Spleen (tissue), 11 donors: ENCODE results near the gene DDX4. TPM values are rescaled to one million over a fixed set of nuclear protein-coding genes. Genes with fewer than 3 reads are reported as not detected.
"Not testable (repeated sequence)": the region's sequence is repeated elsewhere in the genome, so short reads cannot be mapped to it uniquely, and the experiment has no call there.

Source experiments
- DNase-seq: peaks from one replicate; pipeline ENCODE4 v3.0.0-alpha.2; 2020
- H3K27ac ChIP-seq, 8 donors: fragments of 200-600 bp; sonication (generic) in 7 of 8; 1 replicate in 4 of 8; 2 replicates in 4 of 8; pipeline versions ENCODE4 v1.5.0 to v1.8.0; 2016 to 2021; ENCODE audit warnings: inconsistent platforms in 4 of 8, mild to moderate bottlenecking in 4 of 8, moderate library complexity in 1 of 8
- H3K27me3 ChIP-seq, 7 donors: fragments of 200-600 bp; sonication (generic) in 6 of 7; replicated peaks in 1 of 7; 1 replicate in 4 of 7; 2 replicates in 3 of 7; pipeline versions ENCODE4 v1.5.0 to v1.8.0; 2016 to 2021; ENCODE audit warnings: inconsistent platforms in 3 of 7, mild to moderate bottlenecking in 1 of 7
- H3K36me3 ChIP-seq, 6 donors: fragments of 200-600 bp; sonication (generic) in 5 of 6; 1 replicate in 4 of 6; 2 replicates in 2 of 6; pipeline versions ENCODE4 v1.5.0 to v1.8.0; 2016 to 2021; ENCODE audit warnings: inconsistent platforms in 2 of 6
- H3K4me1 ChIP-seq, 6 donors: fragments of 200-600 bp; sonication (generic) in 5 of 6; 1 replicate in 3 of 6; 2 replicates in 3 of 6; pipeline versions ENCODE4 v1.5.0 to v1.8.0; 2016 to 2021; ENCODE audit warnings: inconsistent platforms in 3 of 6
- H3K4me3 ChIP-seq, 8 donors: fragments of 200-600 bp; sonication (generic) in 7 of 8; 1 replicate in 4 of 8; 2 replicates in 4 of 8; pipeline versions ENCODE4 v1.5.0 to v1.8.0; 2016 to 2021; ENCODE audit warnings: inconsistent platforms in 4 of 8, mild to moderate bottlenecking in 4 of 8, moderate library complexity in 2 of 8
- H3K9me3 ChIP-seq, 8 donors: fragments of 200-600 bp; sonication (generic) in 7 of 8; 1 replicate in 4 of 8; 2 replicates in 4 of 8; pipeline versions ENCODE4 v1.5.0 to v1.8.0; 2016 to 2021; ENCODE audit warnings: inconsistent platforms in 4 of 8
- CTCF ChIP-seq, 11 experiments: fragments of 200-600 bp in 7 of 11; fragments of 450-650 bp in 4 of 11; sonication (generic) in 4 of 11; IDR thresholded peaks in 8 of 11; conservative IDR thresholded peaks in 3 of 11; 1 replicate in 7 of 11; 2 replicates in 4 of 11; pipeline versions ENCODE4 v1.4.0 to v1.8.0; 2016 to 2021; ENCODE audit warnings: antibody characterized with exemption in 11 of 11, inconsistent platforms in 4 of 11, mild to moderate bottlenecking in 1 of 11
- POLR2A ChIP-seq, 3 donors: fragments of 450-650 bp; IDR thresholded peaks; one replicate each; pipeline ENCODE4 v1.5.1; 2017; ENCODE audit warnings: antibody characterized with exemption in 3 of 3, mild to moderate bottlenecking in 1 of 3
- POLR2AphosphoS5 ChIP-seq, 3 donors: sonication (generic); formaldehyde crosslinking; IDR thresholded peaks; one replicate each; pipeline ENCODE4 v1.5.1; 2017; ENCODE audit warnings: antibody characterized with exemption in 3 of 3
- WGBS, 5 donors: extraction: QIAGEN DNeasy Blood & Tissue Kit in 3 of 5; methylation state at CpG; one replicate each; pipeline versions ENCODE4 v1.1.5 to v1.1.7; 2013 to 2018; 5-methylcytosine and 5-hydroxymethylcytosine counted together
- intact Hi-C: fragments of 100-400 bp; cut with DNase I; formaldehyde crosslinking; loops from one replicate; pipeline ENCODE4 v1.15.0; 2023; ENCODE audit warnings: low total_unique reads
- polyA plus RNA-seq, 3 donors: library from polyadenylated mRNA; stranded (reverse); fragments of 200-250 nt; gene quantifications; one replicate each; pipeline ENCODE4 v1.2.1, GENCODE V29; 2013
- total RNA-seq, 7 donors: library from RNA; depleted of rRNA in 3 of 7; stranded (reverse); fragments of >200 nt in 3 of 7; fragmentation: NEBNext Ultra II Directional in 4 of 7; extraction: Animal tissue kit (Norgen Biotek cat#: 25700) in 4 of 7; gene quantifications; one replicate each; pipeline versions ENCODE4 v1.1.0 to v1.2.1, GENCODE V29; 2016 to 2021
- donor health status: healthy with polysubstance abuse.
- donor health status: DM: no; HTN: no; CAD: no; lungs with moderate emphysema.
- donor health status: DM: no; HTN: no; CAD: no.
- donor health status: Bipolar disorder and iron deficiency.
- donor health status: healthy.
- donor health status: DM: no; HTN: no; CAD: no.
- donor health status: DM: yes; HTN: yes; CAD: no.

Gene DDX4
- total and polyA plus RNA-seq, 10 donors: 0.07 to 0.30 TPM; not detected in 8

- no peak overlapping the region for H3K27ac ChIP-seq
- 72 to 86% (median 78%) methylated on average over 1 of the region's 1 CpG for WGBS, 5 donors
- H3K36me3 ChIP-seq: no peaks in the 10 kb centered on the region
- peaks cover 0 to 21% (median 0%) of the 10 kb centered on the region in 7 donors for H3K27me3 ChIP-seq
- no peak overlapping the region for H3K4me3 ChIP-seq
- no peak for TF ChIP-seq POLR2A (IDR thresholded peaks at IDR 0.05)
- no peak for TF ChIP-seq CTCF (IDR thresholded peaks at IDR 0.05 in 8 of 11, conservative IDR thresholded peaks at IDR 0.05 in 3 of 11)
- no peak for TF ChIP-seq POLR2AphosphoS5 (IDR thresholded peaks at IDR 0.05)
- intact Hi-C loops: no loop called here
- no peaks in the 10 kb centered on the region for H3K4me1 ChIP-seq
- H3K9me3 ChIP-seq: no peaks in the 10 kb centered on the region
- DNase-seq: no peak
Measured at GRCh38 chr5:55758231-55758630, 20.4 kb downstream of the DDX4 start.

- intact Hi-C loops: no loop called here
- WGBS, 5 donors: 73 to 96% (median 76%) methylated on average over 2 of the region's 2 CpGs
Measured at GRCh38 chr5:55758714-55759113, 20.9 kb downstream of the DDX4 start.

GRCh38 chr5:55761721-55762120 is 23.9 kb downstream of the DDX4 start:
- H3K4me3 ChIP-seq, H3K4me1 ChIP-seq, H3K9me3 ChIP-seq, DNase-seq, intact Hi-C loops, H3K27ac ChIP-seq, H3K36me3 ChIP-seq: not testable (repeated sequence)
- 82 to 87% (median 84%) methylated on average over 7 of the region's 7 CpGs for WGBS, 5 donors
- H3K27me3 ChIP-seq: peaks cover 0 to 21% (median 0%) of the 10 kb centered on the region in 7 donors

More at GRCh38 chr5:55758714-55759113, 20.9 kb downstream of the DDX4 start:
- TF ChIP-seq POLR2A (IDR thresholded peaks at IDR 0.05) (no peak), POLR2AphosphoS5 (IDR thresholded peaks at IDR 0.05) (no peak), CTCF (IDR thresholded peaks at IDR 0.05 in 8 of 11, conservative IDR thresholded peaks at IDR 0.05 in 3 of 11) (no peak)
- Histone ChIP-seq H3K36me3 (no peaks in the 10 kb centered on the region), H3K4me1 (no peaks in the 10 kb centered on the region), H3K9me3 (no peaks in the 10 kb centered on the region), H3K4me3 (no peak overlapping the region), H3K27ac (no peak overlapping the region), H3K27me3 (peaks cover 0 to 21% (median 0%) of the 10 kb centered on the region in 7 donors)
- no peak for DNase-seq

- Histone ChIP-seq H3K27ac (no peak overlapping the region), H3K4me3 (no peak overlapping the region), H3K27me3 (peaks cover 0 to 13% (median 0%) of the 10 kb centered on the region in 7 donors), H3K9me3 (no peaks in the 10 kb centered on the region), H3K36me3 (no peaks in the 10 kb centered on the region), H3K4me1 (no peaks in the 10 kb centered on the region)
- WGBS, 5 donors: 49 to 58% (median 52%) methylated on average over 2 of the region's 2 CpGs
- DNase-seq: no peak
- intact Hi-C loops: no loop called here
- TF ChIP-seq POLR2A (IDR thresholded peaks at IDR 0.05) (no peak), POLR2AphosphoS5 (IDR thresholded peaks at IDR 0.05) (no peak), CTCF (IDR thresholded peaks at IDR 0.05 in 8 of 11, conservative IDR thresholded peaks at IDR 0.05 in 3 of 11) (no peak)
Measured at GRCh38 chr5:55763746-55764420, 26.0 kb downstream of the DDX4 start.
